Measurements from ENCODE around the gene BICC1. TPM values are rescaled to one million over a fixed set of nuclear protein-coding genes. Genes with fewer than 3 reads are reported as not detected.

BICC1 gene
- total and polyA plus RNA-seq, 2 donors (not counting 3 experiments of a cell fraction or from before 2014, with no cell fraction given), result 0.06 to 0.29 TPM

DNA sequence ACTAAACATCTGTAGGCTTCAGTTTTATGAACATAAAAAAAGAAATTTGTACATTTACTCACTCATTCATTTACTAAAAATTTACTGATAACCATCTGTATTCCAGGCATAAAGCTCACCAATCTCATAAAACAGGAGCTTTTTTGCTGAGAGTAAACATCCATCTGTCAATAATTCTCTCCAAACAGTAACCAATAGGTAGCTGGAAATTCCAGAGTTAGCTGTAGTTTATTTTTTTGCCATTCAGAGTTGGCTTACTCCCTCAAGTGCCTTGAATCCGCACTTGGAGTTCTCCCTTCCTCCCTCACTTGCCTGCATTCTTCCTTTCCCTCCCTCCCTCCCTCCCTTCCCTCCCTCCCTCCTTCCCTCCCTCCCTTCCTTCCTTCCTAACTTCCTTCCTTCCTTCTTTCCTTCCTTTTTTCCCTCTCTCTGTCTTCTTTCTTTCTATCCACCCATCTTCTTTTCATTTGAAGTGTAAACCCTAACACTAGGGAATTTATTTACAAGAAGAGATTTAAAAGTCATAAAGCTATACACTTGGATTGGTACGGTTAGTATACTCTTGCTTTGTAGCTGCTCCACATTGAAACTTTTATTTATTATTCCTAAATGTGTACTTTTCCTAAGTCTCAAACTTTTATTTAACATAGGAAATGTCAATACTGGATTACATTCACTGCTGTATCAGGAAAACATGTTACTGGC is 44.6 kb upstream of the BICC1 start:
- ChIA-PET POLR2A (no interaction called here), CTCF (interaction anchor here (0.7 kb wide), 1 partner anchor 147 kb away, joined by 3 read pairs; no protein-coding TSS in a partner anchor)
- no peaks in the 10 kb centered on the region for H3K9me3 ChIP-seq (replicated peaks; ENCODE audit: control insufficient read depth, insufficient read depth, low read length)
- no peak overlapping the region for H3K27ac ChIP-seq (ENCODE audit: insufficient read depth, low read depth, low read length)
- dilution Hi-C loops (cut with MboI; ENCODE audit: extremely low pct_ligation_motif_present, low sequenced_read_pairs) (no loop called here), intact Hi-C loops (cut with micrococcal nuclease) (no loop called here)
- H3K9ac ChIP-seq (replicated peaks; ENCODE audit: extremely low read depth, insufficient read depth, low read length), result no peak overlapping the region
- H3K9me1 ChIP-seq (replicated peaks; ENCODE audit: control insufficient read depth, extremely low read depth, insufficient read depth, low read length), result no peaks in the 10 kb centered on the region
- no peaks in the 10 kb centered on the region for H3K4me1 ChIP-seq (ENCODE audit: control insufficient read depth, extremely low read depth, insufficient read depth, low read length)
- no peaks in the 10 kb centered on the region for H4K20me1 ChIP-seq (replicated peaks; ENCODE audit: control insufficient read depth, extremely low read depth, insufficient read depth, low read length)
- no TSS peak for BruUV-seq (replicated peaks)
- FAIRE-seq (no peak), DNase-seq (ENCODE audit: low read depth, low spot score) (no peak)
- no peaks in the 10 kb centered on the region for H3K27me3 ChIP-seq (ENCODE audit: control insufficient read depth in 2 of 2, insufficient read depth in 2 of 2, low read length in 2 of 2)
- H3K79me2 ChIP-seq (ENCODE audit: control insufficient read depth, insufficient read depth, low read length), result no peaks in the 10 kb centered on the region
- no peak overlapping the region for H2AFZ ChIP-seq (ENCODE audit: low read depth, low read length)
- no peak overlapping the region for H3K4me3 ChIP-seq (replicated peaks in 1 of 3; ENCODE audit: insufficient read depth in 1 of 3, low read depth in 1 of 3, low read length in 3 of 3)
- no peak overlapping the region for H3K4me2 ChIP-seq (ENCODE audit: insufficient read depth, low read length)
- no peaks in the 10 kb centered on the region for H3K36me3 ChIP-seq (ENCODE audit: control insufficient read depth in 2 of 2, extremely low read depth in 1 of 2, insufficient read depth in 2 of 2, low read length in 2 of 2)
- TF ChIP-seq MYC (IDR thresholded peaks at IDR 0.05; ENCODE audit: low read depth, low read length), result no peak
- TF ChIP-seq POLR2AphosphoS5 (IDR thresholded peaks at IDR 0.05; ENCODE audit: insufficient read depth, low read depth, low read length), result no peak
- no peak for TF ChIP-seq GATA2 (IDR thresholded peaks at IDR 0.05; ENCODE audit: insufficient read depth, insufficient read length, low read depth, low read length)
- no peak for TF ChIP-seq POLR2A (IDR thresholded peaks at IDR 0.05; ENCODE audit: low read depth, low read length)
- no peak for TF ChIP-seq MAX (IDR thresholded peaks at IDR 0.05; ENCODE audit: insufficient read depth, insufficient read length)
- TF ChIP-seq EZH2 (IDR thresholded peaks at IDR 0.05; ENCODE audit: borderline replicate concordance, low read depth, low read length, severe bottlenecking), result no peak
- no peak for TF ChIP-seq FOS (IDR thresholded peaks at IDR 0.05; ENCODE audit: borderline replicate concordance, insufficient read depth, low read length)
- no peak for TF ChIP-seq JUN (IDR thresholded peaks at IDR 0.05; ENCODE audit: borderline replicate concordance, insufficient read depth, insufficient read length, low read depth)
- TF ChIP-seq CTCF (IDR thresholded peaks at IDR 0.05; ENCODE audit: extremely low read depth in 1 of 2, insufficient read depth in 1 of 2, low read depth in 1 of 2, low read length in 2 of 2), result no peak
